ENCODE measurements around the gene SIAH1.

- TF ChIP-seq POLR2A (IDR thresholded peaks at IDR 0.05; ENCODE audit: low read length) (no peak), GATA1 (IDR thresholded peaks at IDR 0.05; ENCODE audit: low read depth, low read length) (no peak)
Observed at GRCh38 chr16:48413272-48413671, 28.1 kb upstream of the SIAH1 start.

Measured in erythroblast (primary cell).